GM12864 (cell line): ENCODE data around the gene RFTN1.
A peak's percentile ranks its signal among the peaks of the same experiment; 100 is the strongest.

Experiments
- DNase-seq: peaks from one replicate; pipeline ENCODE4 v3.0.0-alpha.2; 2011; ENCODE audit warnings: low read depth
- H3K4me3 ChIP-seq: 2 replicates; pipeline ENCODE4 v1.5.1; 2011; ENCODE audit warnings: mild to moderate bottlenecking, low read depth, low read length, control low read depth
- TF ChIP-seq, protein P1 (sequence below): IDR thresholded peaks from 2 replicates; pipeline ENCODE4 v1.5.1; 2011; ENCODE audit warnings: low read depth, mild to moderate bottlenecking, moderate library complexity, low read length, control low read depth, inconsistent platforms; ENCODE audit errors: missing control alignments

RFTN1 gene

DNA sequence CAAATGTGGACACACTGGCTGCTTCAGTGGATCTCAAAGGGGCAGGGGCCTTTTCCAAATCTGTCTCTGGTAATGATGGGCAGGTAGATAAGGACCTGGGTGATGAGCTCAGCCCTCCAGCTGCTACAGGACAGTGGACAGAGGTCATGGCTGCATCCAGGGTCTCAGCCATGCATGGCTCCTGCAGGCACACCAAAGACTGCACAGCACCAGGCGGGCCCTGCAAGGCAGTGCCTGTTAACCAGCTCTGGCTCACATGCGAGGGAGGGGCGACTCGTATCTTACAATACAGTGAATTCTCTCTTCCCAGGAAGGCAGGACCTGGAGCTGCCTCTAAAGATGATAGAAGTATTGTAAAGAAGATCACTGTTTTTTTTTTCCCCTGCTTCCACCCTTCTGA lies 189.8 kb downstream of the RFTN1 start:
- TF ChIP-seq, protein P1, sequence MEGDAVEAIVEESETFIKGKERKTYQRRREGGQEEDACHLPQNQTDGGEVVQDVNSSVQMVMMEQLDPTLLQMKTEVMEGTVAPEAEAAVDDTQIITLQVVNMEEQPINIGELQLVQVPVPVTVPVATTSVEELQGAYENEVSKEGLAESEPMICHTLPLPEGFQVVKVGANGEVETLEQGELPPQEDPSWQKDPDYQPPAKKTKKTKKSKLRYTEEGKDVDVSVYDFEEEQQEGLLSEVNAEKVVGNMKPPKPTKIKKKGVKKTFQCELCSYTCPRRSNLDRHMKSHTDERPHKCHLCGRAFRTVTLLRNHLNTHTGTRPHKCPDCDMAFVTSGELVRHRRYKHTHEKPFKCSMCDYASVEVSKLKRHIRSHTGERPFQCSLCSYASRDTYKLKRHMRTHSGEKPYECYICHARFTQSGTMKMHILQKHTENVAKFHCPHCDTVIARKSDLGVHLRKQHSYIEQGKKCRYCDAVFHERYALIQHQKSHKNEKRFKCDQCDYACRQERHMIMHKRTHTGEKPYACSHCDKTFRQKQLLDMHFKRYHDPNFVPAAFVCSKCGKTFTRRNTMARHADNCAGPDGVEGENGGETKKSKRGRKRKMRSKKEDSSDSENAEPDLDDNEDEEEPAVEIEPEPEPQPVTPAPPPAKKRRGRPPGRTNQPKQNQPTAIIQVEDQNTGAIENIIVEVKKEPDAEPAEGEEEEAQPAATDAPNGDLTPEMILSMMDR, result no peak
- H3K4me3 ChIP-seq, result no peak overlapping the region
- no peak for DNase-seq

DNA sequence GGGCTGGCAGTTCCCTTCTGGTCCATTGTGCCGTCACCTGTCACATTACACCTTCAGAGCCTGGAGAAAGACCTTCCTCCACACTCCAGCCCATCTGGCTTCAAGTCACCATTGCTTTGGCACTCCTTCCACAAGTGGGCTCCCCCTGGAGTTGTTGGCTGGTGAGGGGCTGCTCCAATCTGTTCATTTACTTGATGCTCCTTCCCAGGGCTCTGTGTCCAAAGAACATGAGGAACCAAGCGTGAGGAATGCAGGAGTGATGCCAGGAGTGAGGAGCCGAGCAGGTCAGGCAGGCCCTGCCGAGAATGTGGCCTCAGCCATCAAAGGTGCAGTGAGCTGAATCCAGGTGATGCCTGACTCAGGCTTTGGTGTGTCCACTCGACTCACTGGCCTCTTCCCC lies 191.3 kb downstream of the RFTN1 start:
- DNase-seq, result no peak
- no peak overlapping the region for H3K4me3 ChIP-seq
- TF ChIP-seq, protein P1, result no peak

DNA sequence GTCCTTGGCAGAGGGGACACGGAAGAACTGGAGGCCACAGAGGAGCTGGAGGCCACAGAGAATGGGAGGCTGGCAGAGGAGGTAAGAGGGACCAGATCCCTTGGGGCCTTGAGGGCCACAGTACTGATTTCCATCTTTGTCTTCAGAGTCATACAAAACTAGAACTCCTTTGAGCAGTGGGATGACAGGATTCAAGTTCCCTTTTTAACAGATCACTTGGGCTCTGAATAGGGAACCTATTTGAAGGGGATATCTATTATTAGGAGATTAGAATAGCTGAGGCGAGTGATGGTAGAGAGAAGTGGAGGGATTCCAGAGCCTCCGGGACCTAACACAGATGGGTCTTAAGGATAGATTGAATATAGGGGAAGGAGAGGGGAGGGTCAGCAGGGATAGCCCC lies 192.8 kb downstream of the RFTN1 start:
- no peak overlapping the region for H3K4me3 ChIP-seq
- no peak for DNase-seq

DNA sequence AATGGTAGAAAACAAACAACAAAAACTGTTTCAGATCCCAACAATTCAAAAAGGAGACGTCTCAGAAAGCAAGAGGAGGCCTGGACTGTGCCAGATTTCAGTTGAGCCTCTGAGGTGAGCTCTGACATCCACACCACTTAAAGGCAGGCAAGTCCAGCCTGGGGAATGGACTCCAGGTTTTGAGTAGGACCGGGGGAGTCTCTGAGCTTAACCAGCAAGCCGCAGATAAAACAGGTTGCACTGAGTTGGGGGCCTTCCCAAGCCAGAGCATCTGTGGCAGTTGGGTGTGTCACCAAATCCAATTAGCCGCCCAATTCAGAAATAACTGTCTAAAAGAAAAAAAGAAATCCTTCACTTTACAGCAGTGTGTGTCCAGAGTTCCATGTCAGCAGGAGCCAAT lies 193.8 kb downstream of the RFTN1 start:
- TF ChIP-seq, protein P1, result no peak
- DNase-seq, result no peak
- H3K4me3 ChIP-seq, result no peak overlapping the region

More for the DNA sequence above, 192.8 kb downstream of the RFTN1 start:
- TF ChIP-seq, protein P1, result no peak

DNA sequence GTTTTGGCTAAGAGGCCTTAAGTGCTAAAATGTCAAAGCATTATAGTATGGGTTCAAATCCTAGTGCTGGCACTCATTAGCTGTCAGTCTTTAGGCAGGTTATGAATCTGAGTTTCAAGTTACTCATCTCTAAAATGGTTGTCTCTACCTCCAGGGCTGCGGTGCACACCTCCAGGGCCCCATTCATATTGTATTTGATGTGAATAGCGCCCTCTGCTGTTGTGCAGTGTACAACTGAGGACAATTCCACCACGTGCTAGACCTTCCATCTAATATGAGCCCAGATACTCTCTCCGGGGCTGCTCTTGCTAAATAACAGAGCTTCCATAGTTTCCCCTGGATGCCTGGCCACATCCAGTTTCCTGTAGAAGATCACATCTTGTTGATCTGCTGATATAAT lies 194.2 kb downstream of the RFTN1 start:
- peak; percentile 21 for DNase-seq
- TF ChIP-seq, protein P1, result peak; percentile 62

DNA sequence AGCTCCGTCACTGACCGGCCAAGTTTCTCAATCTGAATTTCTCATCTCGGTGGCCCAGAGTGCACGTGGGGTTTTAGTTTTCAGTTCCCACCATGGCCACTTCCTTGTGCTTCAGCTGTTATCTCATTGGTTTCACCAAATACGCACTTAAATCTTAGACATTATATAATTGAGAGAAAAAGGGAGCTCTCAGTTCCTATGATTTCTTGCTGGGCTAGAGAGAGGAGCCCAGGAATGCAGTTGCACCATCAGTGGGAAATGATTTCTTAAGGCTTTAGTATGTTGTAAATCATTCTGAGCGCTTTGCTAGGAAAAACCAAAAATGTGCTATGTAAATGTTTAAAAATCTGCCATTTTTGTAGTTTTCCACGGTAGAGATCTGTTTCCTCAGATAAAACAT lies 195.3 kb downstream of the RFTN1 start:
- DNase-seq, result no peak
- TF ChIP-seq, protein P1, result no peak
- no peak overlapping the region for H3K4me3 ChIP-seq

More for the DNA sequence above, 194.2 kb downstream of the RFTN1 start:
- H3K4me3 ChIP-seq, result no peak overlapping the region

DNA sequence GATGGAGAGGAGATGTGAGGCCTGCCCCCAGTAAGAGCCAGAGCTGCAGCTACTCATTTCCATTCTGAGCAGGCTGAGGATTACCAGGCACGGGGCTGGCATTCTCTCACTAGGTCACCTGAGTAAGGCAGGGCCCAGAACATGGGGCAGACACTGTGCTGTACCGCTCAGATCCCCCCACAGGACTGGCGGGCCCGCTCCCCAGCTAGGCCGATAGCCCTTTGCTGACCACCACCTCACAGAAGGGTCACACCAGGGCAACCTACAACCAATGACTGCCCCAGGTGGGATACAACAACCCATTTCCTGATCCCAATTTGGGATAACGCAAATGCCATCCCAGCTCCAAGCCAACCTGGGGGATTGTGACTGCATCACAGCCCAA lies 195.9 kb downstream of the RFTN1 start:
- DNase-seq, result no peak
- H3K4me3 ChIP-seq, result no peak overlapping the region
- TF ChIP-seq, protein P1, result no peak
